ENCODE results near the gene CXCR6. TPM values are rescaled to one million over a fixed set of nuclear protein-coding genes. Genes with fewer than 3 reads are reported as not detected.

CXCR6 gene
- total and polyA plus RNA-seq, 8 donors, result 0.08 to 0.89 (median 0.35) TPM; not detected in 1

DNA sequence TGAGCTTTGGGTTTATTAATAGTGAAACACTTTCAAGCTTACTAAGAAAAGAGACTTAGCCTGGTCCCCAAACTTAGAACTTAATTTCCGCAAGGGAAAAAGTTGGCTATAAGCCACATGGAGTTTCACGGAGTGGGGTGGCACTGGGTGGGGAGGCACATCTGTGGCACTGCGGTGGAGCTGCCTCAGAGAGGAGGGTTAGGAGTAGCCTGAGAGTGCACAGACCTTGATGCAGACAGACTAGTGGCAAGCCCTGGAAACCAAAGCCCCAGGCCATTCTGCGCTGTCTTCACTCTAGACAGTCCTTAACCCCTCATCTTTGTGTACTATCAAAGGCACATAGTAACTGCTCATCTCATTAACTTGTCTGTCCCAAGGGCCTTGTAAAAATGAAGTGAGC, 22.0 kb downstream of the CXCR6 start:
- Histone ChIP-seq H3K9me3 (no peaks in the 10 kb centered on the region), H3K4me1 (no peaks in the 10 kb centered on the region), H3K4me3 (no peak overlapping the region), H3K27me3 (no peaks in the 10 kb centered on the region), H3K27ac (no peak overlapping the region), H3K36me3 (peaks cover 10 to 86% (median 53%) of the 10 kb centered on the region in 3 donors)
- no peak for FAIRE-seq
- no peak for ATAC-seq
- intact Hi-C loops (cut with DNase I), result no loop called here
- 90 to 91% methylated on average over 4 of the region's 4 CpGs for WGBS, 2 donors
- TF ChIP-seq, protein P1, sequence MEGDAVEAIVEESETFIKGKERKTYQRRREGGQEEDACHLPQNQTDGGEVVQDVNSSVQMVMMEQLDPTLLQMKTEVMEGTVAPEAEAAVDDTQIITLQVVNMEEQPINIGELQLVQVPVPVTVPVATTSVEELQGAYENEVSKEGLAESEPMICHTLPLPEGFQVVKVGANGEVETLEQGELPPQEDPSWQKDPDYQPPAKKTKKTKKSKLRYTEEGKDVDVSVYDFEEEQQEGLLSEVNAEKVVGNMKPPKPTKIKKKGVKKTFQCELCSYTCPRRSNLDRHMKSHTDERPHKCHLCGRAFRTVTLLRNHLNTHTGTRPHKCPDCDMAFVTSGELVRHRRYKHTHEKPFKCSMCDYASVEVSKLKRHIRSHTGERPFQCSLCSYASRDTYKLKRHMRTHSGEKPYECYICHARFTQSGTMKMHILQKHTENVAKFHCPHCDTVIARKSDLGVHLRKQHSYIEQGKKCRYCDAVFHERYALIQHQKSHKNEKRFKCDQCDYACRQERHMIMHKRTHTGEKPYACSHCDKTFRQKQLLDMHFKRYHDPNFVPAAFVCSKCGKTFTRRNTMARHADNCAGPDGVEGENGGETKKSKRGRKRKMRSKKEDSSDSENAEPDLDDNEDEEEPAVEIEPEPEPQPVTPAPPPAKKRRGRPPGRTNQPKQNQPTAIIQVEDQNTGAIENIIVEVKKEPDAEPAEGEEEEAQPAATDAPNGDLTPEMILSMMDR (IDR thresholded peaks at IDR 0.05), result no peak
- DNase-seq, result no peak

DNA sequence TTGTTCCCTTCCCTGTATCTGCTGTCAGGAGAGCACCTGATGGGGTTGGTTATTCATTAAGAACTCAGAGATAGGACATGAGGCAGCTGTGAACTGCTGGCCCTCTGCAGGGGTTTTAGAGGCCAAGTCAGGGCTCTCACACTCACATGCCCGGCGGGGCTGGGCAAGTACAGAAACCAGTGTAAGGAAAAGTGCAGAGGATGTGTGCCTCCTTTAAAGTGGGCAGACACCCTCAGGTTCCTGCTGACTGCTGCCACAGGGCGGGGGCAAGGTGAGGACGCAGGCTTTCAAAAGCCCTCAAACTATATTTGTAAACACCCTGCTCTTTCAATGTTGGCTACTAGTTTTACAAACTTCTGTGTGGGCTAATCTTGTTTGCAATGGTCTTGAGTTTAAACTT, 22.4 kb downstream of the CXCR6 start:
- FAIRE-seq, result no peak
- ATAC-seq, result no peak
- H3K4me3 ChIP-seq, result no peak overlapping the region

DNA sequence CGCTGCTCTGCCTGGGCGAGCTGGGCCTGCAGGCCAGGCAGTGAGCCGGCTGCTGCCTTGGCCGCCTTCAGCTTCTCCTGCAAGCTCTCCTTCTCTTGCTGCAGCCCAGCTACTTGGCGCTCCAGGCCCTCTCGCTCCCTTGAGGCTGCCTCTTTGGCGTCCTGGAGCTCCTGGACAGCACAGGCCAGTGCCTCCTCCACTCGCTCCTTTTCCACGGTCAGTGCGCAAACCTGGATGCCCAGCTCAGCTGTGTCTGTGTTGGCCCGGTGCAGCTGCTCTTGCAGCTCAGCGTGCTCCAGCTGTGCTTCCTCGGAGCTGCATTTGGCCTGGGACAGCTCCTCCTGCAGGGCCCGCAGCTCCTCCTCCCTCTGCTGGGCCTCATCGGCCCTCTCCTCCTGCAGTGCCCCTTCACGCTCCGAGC, 23.1 kb downstream of the CXCR6 start:
- TF ChIP-seq, protein P1 (IDR thresholded peaks at IDR 0.05), result no peak
- no peaks in the 10 kb centered on the region for H3K27me3 ChIP-seq
- no peaks in the 10 kb centered on the region for H3K9me3 ChIP-seq
- ATAC-seq, result no peak
- no peaks in the 10 kb centered on the region for H3K4me1 ChIP-seq
- no peak for FAIRE-seq
- peaks cover 10 to 81% (median 44%) of the 10 kb centered on the region in 3 donors for H3K36me3 ChIP-seq
- H3K27ac ChIP-seq, result no peak overlapping the region
- intact Hi-C loops (cut with DNase I), result no loop called here
- WGBS, 2 donors, result 88 to 93% methylated on average over 16 to 17 of the region's 17 CpGs
- no peak overlapping the region for H3K4me3 ChIP-seq
- no peak for DNase-seq

More for the DNA sequence above, 22.4 kb downstream of the CXCR6 start:
- TF ChIP-seq, protein P1 (IDR thresholded peaks at IDR 0.05), result no peak
- H3K4me1 ChIP-seq, result no peaks in the 10 kb centered on the region
- no peak for DNase-seq
- H3K27me3 ChIP-seq, result no peaks in the 10 kb centered on the region
- no peaks in the 10 kb centered on the region for H3K9me3 ChIP-seq
- 79 to 85% methylated on average over 4 of the region's 4 CpGs for WGBS, 2 donors
- peaks cover 10 to 84% (median 52%) of the 10 kb centered on the region in 3 donors for H3K36me3 ChIP-seq
- intact Hi-C loops (cut with DNase I), result no loop called here
- no peak overlapping the region for H3K27ac ChIP-seq

DNA sequence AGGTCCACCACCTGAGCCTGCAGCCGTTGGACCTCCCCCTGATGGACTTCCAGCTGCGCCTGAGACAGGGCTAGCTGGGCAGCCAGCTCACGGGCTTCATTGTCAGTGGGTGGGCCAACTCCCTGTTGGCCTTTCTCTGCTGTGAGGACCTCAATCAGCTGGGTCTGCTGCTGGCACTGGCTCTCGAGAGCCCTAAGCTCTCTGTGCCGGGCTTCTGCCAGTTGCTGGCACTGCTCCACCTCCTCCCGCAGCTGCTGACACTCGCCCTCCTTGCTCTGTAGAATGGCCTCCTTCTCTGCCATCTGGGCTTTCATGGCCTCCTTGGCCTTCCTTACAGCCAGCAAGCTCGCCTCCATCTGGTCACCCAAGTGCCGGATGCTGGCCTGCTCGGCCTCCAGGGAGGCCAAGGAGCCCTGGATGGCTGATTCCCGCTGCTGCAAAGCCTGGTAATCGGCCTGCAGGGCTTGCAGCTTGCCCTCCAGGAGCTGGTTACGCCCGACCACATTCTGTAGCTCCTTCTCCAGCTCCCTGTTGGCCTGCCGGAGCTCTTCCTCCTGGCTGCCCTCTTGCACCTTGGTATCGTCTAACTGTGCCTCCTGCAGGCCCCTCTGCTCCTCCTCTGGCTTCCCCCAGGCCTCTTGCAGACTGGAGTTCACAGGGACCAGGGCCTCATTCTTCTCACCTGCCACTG, 23.8 kb downstream of the CXCR6 start:
- DNase-seq (no peak), ATAC-seq (no peak), FAIRE-seq (no peak)
- intact Hi-C loops (cut with DNase I), result no loop called here
- 83 to 88% methylated on average over 16 of the region's 16 CpGs for WGBS, 2 donors
- no peak overlapping the region for H3K4me3 ChIP-seq
- no peaks in the 10 kb centered on the region for H3K4me1 ChIP-seq
- H3K36me3 ChIP-seq, result peaks cover 10 to 77% (median 43%) of the 10 kb centered on the region in 3 donors
- H3K27me3 ChIP-seq, result no peaks in the 10 kb centered on the region
- TF ChIP-seq, protein P1 (IDR thresholded peaks at IDR 0.05), result no peak
- no peak overlapping the region for H3K27ac ChIP-seq
- H3K9me3 ChIP-seq, result no peaks in the 10 kb centered on the region

DNA sequence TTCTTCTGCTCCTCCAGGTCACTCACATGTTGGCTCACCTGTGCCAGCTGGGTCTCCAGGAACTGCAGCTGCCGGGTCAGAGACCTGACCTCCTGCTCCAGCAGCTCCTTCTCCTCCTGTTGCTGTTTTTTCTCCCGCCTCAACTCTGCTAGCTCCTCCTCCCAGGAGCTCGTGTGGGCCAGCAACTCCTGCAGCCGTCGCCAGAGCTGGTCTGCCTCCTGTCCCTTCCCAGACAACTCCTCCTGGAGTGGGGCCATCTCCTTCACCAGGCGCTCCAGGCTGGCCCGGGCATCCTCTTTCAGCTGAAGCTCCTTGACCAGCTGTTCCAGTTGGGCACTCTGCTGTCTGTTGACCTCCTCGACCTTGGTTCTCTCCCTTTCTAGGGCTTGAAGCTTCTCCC, 24.5 kb downstream of the CXCR6 start:
- peaks cover 10 to 76% (median 48%) of the 10 kb centered on the region in 3 donors for H3K36me3 ChIP-seq
- H3K4me3 ChIP-seq, result no peak overlapping the region
- WGBS, 2 donors, result 76% methylated on average over 8 of the region's 8 CpGs
- H3K9me3 ChIP-seq, result no peaks in the 10 kb centered on the region
- FAIRE-seq, result no peak
- no peaks in the 10 kb centered on the region for H3K4me1 ChIP-seq
- no peak overlapping the region for H3K27ac ChIP-seq
- TF ChIP-seq, protein P1 (IDR thresholded peaks at IDR 0.05), result no peak
- intact Hi-C loops (cut with DNase I), result no loop called here
- no peak for ATAC-seq
- H3K27me3 ChIP-seq, result no peaks in the 10 kb centered on the region
- DNase-seq, result no peak

Measured in pancreas (tissue), 10 donors.